Thoracic aorta (tissue), 2 donors: Measurements from ENCODE around the gene PIK3R6. TPM values are rescaled to one million over a fixed set of nuclear protein-coding genes. Genes with fewer than 3 reads are reported as not detected.

Source experiments
- ATAC-seq: fragments of 150-250 bp; one replicate; pipeline ENCODE4 v1.8.0; 2017; ENCODE audit warnings: low read depth; ENCODE audit not compliant: insufficient number of reproducible peaks, low FRiP score
- DNase-seq: peaks from one replicate; pipeline ENCODE4 v3.0.0-alpha.2; 2020; ENCODE audit warnings: low spot score
- H3K27ac ChIP-seq, 2 donors: fragments of 200-600 bp; sonication (generic); 1 replicate in 1 of 2; 2 replicates in 1 of 2; pipeline ENCODE4 v1.5.1; 2016; ENCODE audit warnings: mild to moderate bottlenecking in 2 of 2, moderate library complexity in 2 of 2
- H3K27me3 ChIP-seq: fragments of 200-600 bp; sonication (generic); replicated peaks from 2 replicates; pipeline ENCODE4 v1.6.0; 2016; ENCODE audit warnings: mild to moderate bottlenecking; ENCODE audit not compliant: insufficient read depth
- H3K36me3 ChIP-seq: fragments of 200-600 bp; sonication (generic); one replicate; pipeline ENCODE4 v1.5.1; 2016
- H3K4me1 ChIP-seq, 2 donors: fragments of 200-600 bp; sonication (generic); 1 replicate in 1 of 2; 2 replicates in 1 of 2; pipeline versions ENCODE4 v1.5.1 to v1.6.0; 2016; ENCODE audit warnings: low read depth in 2 of 2, mild to moderate bottlenecking in 1 of 2; ENCODE audit not compliant: control insufficient read depth in 1 of 2
- H3K4me3 ChIP-seq: fragments of 200-600 bp; sonication (generic); 2 replicates; pipeline ENCODE4 v1.5.1; 2016; ENCODE audit warnings: mild to moderate bottlenecking
- H3K9me3 ChIP-seq: fragments of 200-600 bp; sonication (generic); 2 replicates; pipeline ENCODE4 v1.5.1; 2016
- total RNA-seq, 2 donors: library from RNA; depleted of rRNA; stranded (reverse); fragments of >200 nt; gene quantifications; one replicate each; pipeline versions ENCODE4 v1.1.0 to v1.2.3, GENCODE V29; 2016
- TF ChIP-seq, protein P1 (sequence below): fragments of 200-600 bp; sonication (generic); IDR thresholded peaks from one replicate; pipeline ENCODE4 v1.5.1; 2019; ENCODE audit warnings: antibody characterized with exemption

The PIK3R6 gene
- total RNA-seq, 2 donors from 2014 or later = 1.5 to 3.5 TPM

DNA sequence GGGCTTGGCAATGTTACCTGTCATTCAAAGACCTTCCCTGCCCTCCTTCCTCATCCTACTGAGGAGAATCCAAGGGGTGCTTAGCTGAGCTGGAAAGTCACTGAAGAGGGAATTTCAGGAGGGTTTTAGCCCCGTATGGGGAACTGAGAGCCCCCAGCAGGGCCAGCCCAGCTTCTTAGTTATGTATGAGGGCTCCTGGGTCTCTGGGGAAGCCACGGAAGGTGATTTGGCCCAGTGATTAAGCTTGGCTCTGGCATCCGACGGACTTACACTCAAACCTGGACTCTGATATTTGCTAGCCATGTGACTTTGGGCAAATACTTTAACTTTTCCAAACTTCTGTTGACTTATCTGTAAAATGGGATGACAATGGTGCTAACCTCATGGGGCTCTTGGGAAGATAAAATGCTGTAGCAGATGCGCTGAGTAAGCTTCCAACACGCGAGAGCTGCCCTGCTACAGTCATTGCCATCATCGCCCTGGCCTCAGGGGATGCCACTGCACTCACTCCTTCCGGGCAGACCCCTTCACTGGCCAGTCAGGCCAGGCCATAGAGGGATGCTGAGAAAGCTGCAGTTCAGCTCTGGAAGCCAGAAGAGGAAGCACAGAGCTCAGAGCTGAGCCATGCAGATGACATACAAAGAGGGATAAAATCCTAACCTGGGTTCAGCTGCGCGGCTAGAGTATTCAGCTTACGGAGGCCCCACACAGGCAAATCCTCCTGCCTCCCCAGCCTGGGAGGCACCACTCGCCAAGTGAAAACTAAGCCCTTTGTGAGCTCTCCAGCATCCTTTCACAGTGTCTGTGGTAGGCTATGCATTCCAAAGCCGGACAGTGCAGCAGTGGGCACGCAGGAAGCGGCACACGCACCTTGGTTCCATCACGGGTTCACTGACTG, 44.9 kb upstream of the PIK3R6 start:
- no peaks in the 10 kb centered on the region for H3K4me1 ChIP-seq
- no peaks in the 10 kb centered on the region for H3K36me3 ChIP-seq
- no peaks in the 10 kb centered on the region for H3K27me3 ChIP-seq
- H3K4me3 ChIP-seq = no peak overlapping the region
- TF ChIP-seq, protein P1, sequence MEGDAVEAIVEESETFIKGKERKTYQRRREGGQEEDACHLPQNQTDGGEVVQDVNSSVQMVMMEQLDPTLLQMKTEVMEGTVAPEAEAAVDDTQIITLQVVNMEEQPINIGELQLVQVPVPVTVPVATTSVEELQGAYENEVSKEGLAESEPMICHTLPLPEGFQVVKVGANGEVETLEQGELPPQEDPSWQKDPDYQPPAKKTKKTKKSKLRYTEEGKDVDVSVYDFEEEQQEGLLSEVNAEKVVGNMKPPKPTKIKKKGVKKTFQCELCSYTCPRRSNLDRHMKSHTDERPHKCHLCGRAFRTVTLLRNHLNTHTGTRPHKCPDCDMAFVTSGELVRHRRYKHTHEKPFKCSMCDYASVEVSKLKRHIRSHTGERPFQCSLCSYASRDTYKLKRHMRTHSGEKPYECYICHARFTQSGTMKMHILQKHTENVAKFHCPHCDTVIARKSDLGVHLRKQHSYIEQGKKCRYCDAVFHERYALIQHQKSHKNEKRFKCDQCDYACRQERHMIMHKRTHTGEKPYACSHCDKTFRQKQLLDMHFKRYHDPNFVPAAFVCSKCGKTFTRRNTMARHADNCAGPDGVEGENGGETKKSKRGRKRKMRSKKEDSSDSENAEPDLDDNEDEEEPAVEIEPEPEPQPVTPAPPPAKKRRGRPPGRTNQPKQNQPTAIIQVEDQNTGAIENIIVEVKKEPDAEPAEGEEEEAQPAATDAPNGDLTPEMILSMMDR = no peak
- H3K9me3 ChIP-seq = no peaks in the 10 kb centered on the region
- H3K27ac ChIP-seq = no peak overlapping the region
- ATAC-seq = no peak
- no peak for DNase-seq

DNA sequence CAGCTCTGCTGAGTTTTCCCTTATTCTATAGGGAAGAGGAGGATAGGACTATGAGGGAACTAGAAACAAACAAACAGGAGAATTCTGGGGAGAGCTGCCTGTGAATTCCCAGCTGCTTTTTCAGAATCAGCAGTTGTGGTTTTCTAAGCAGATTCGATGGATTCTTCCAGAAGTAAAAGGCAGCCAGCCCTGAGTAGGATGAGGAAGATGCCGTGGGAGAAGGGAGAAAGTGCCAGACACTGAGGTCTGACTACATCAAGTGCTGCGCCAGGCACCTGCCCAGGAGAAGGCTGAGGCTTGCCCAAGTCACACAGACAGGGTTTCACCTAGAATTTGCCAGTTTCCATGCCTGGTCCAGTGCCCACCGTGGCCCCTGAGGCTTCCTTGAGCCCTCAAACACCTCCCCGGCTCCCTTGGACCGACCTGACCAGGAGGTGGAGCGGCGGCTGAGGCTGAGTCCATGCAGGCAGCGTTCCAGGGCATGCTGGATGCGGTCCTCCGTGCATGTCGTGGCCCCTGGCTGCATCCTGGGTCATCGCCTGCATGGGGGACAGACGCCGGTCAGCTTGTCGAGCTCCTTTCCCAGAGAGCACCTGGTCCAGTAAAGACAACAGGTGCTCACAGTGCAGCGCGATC, 43.6 kb upstream of the PIK3R6 start:
- ATAC-seq (no peak), DNase-seq (no peak)
- Histone ChIP-seq H3K4me3 (no peak overlapping the region), H3K4me1 (no peaks in the 10 kb centered on the region), H3K9me3 (no peaks in the 10 kb centered on the region), H3K27me3 (no peaks in the 10 kb centered on the region), H3K36me3 (no peaks in the 10 kb centered on the region), H3K27ac (no peak overlapping the region)
- TF ChIP-seq, protein P1 = no peak

DNA sequence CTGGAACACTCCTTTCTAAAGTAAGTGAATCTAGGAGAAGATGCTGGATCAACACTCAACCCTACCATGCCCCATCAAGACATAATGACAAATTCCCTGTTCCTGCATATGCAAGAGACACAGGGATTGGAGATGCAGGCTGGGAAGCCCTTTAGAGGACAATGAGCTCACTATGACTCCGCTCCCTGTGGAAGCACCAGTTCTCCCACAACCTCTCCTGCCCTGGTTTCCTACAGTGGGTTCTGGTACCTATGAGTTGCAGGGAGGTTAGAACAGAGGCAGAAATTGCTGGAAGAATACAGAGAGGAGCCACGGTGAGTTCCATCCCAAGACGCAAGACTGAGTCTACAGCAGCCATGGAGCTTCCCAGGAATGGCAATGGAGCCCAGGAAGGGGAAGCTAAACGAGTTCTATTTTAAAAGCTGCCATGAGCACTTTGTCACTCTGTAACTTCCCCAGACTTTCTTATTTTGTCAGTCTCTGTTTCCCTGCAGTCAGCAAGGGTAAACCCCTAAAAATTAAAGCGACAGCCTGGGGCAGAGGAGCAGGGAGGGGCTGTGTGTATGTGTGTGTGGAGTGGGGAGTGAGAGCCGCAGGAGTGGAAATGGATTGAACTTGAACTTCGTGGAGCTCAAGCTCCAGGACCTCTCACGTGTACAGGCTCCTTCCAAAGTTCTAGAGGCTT, 42.3 kb upstream of the PIK3R6 start:
- H3K27me3 ChIP-seq = no peaks in the 10 kb centered on the region
- no peak for ATAC-seq
- no peak overlapping the region for H3K4me3 ChIP-seq
- H3K4me1 ChIP-seq = no peaks in the 10 kb centered on the region
- no peak for DNase-seq
- TF ChIP-seq, protein P1 = no peak
- no peaks in the 10 kb centered on the region for H3K9me3 ChIP-seq
- H3K27ac ChIP-seq = no peak overlapping the region
- H3K36me3 ChIP-seq = no peaks in the 10 kb centered on the region

DNA sequence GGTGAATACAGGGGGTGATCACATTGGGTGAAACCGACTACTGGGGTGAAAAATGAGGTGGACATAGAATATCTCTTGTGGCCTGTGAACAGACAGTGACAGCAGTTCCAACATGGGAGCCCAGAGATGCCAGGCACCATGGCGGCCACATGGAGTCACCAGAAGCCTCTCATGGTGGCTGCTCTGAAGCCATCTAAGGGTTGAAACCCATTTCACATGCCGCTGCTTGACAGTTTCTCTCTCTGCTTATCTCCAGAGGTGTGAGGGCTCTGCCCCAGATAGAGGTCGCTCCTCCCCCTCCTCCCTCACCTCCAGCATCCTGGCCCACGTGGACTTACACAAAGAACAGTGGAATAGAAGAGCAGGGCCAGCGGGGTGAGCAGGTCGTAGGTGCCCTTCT, 37.9 kb upstream of the PIK3R6 start:
- Histone ChIP-seq H3K9me3 (no peaks in the 10 kb centered on the region), H3K4me1 (no peaks in the 10 kb centered on the region), H3K27ac (no peak overlapping the region), H3K27me3 (no peaks in the 10 kb centered on the region), H3K4me3 (no peak overlapping the region), H3K36me3 (no peaks in the 10 kb centered on the region)
- DNase-seq (no peak), ATAC-seq (no peak)
- TF ChIP-seq, protein P1 = no peak

DNA sequence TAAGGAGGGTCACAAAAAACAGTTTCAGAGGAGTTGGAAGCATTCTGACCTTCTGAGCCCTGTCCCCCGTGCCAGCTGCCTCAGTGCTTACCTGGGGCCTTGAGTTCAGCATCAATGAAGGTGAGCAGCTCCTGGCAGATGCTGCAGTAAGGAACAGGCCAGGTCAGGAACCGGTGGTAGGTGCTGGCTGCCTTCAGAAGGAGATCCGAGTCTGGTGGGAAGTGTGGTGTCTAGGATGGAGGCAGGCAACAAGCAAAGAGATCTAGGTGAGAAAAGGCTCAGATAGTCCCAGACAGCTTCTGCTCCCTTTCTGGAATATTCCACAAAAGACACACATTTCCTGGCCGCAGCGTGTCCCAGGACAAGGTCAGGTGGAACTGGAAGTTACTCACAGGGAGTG, 37.2 kb upstream of the PIK3R6 start:
- Histone ChIP-seq H3K4me1 (no peaks in the 10 kb centered on the region), H3K36me3 (no peaks in the 10 kb centered on the region), H3K27me3 (no peaks in the 10 kb centered on the region), H3K4me3 (no peak overlapping the region), H3K27ac (no peak overlapping the region), H3K9me3 (no peaks in the 10 kb centered on the region)
- TF ChIP-seq, protein P1 = no peak
- no peak for ATAC-seq
- no peak for DNase-seq
